GM23338 (cell line): ENCODE data around the gene HENMT1.

Source experiments
- CREB1 ChIP-seq: fragments of 250-450 bp; sonication (Bioruptor Pico); IDR thresholded peaks from 2 replicates; pipeline ENCODE4 v1.5.0; 2020; ENCODE audit warnings: low read depth, mild to moderate bottlenecking, moderate library complexity
- CTCF ChIP-seq, 2 experiments: fragments of 200-600 bp in 1 of 2; sonication (generic) in 1 of 2; conservative IDR thresholded peaks; 2 replicates each; pipeline versions ENCODE4 v1.5.1 to v1.6.1; 2016 to 2017; ENCODE audit warnings: antibody characterized with exemption in 2 of 2, low read depth in 2 of 2, mild to moderate bottlenecking in 2 of 2, moderate library complexity in 1 of 2
- ETS1 ChIP-seq: IDR thresholded peaks from 2 replicates; pipeline ENCODE4 v1.6.1; 2016; ENCODE audit warnings: antibody characterized with exemption

GRCh38 chr1:108661030-108661609 is at the start of gene HENMT1:
- no peak for TF ChIP-seq ETS1
- TF ChIP-seq CTCF (conservative IDR thresholded peaks at IDR 0.05; ENCODE audit: low read depth in 2 of 2): no peak
- peak; percentile 82 for TF ChIP-seq CREB1 (CRISPR knock-in tag)
